ENCODE measurements around the gene RPS24.

The RPS24 gene

DNA sequence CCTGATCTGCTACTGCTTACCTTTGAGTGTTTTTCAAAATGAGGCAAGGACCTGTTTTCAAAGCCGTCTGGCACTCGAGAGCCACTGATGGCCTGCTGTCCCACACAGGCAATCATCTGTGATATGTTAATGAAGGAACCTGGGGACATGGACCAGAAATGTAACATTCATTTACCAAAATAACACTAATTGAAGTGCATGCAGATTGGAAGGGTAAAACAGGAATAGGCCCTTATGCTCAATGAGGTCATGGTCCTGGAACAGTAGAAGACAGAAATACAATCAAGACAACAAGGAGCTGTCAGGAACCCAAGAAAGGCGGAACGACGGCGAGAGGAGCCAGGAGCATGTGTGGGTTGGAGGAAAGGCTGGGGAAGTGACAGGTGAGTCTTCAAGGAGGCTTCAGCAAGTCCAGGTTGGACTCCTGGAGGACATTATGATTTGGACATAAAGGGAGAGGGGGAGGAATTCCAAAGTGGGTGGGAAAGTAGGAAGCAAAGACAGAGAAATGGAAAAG is 32.6 kb upstream of the RPS24 start:
- no peak for DNase-seq (ENCODE audit: low read depth)
- TF ChIP-seq, protein P1, sequence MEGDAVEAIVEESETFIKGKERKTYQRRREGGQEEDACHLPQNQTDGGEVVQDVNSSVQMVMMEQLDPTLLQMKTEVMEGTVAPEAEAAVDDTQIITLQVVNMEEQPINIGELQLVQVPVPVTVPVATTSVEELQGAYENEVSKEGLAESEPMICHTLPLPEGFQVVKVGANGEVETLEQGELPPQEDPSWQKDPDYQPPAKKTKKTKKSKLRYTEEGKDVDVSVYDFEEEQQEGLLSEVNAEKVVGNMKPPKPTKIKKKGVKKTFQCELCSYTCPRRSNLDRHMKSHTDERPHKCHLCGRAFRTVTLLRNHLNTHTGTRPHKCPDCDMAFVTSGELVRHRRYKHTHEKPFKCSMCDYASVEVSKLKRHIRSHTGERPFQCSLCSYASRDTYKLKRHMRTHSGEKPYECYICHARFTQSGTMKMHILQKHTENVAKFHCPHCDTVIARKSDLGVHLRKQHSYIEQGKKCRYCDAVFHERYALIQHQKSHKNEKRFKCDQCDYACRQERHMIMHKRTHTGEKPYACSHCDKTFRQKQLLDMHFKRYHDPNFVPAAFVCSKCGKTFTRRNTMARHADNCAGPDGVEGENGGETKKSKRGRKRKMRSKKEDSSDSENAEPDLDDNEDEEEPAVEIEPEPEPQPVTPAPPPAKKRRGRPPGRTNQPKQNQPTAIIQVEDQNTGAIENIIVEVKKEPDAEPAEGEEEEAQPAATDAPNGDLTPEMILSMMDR (conservative IDR thresholded peaks at IDR 0.05; ENCODE audit: low read depth, low read length), result no peak
- H3K4me3 ChIP-seq (ENCODE audit: low read length), result no peak overlapping the region

DNA sequence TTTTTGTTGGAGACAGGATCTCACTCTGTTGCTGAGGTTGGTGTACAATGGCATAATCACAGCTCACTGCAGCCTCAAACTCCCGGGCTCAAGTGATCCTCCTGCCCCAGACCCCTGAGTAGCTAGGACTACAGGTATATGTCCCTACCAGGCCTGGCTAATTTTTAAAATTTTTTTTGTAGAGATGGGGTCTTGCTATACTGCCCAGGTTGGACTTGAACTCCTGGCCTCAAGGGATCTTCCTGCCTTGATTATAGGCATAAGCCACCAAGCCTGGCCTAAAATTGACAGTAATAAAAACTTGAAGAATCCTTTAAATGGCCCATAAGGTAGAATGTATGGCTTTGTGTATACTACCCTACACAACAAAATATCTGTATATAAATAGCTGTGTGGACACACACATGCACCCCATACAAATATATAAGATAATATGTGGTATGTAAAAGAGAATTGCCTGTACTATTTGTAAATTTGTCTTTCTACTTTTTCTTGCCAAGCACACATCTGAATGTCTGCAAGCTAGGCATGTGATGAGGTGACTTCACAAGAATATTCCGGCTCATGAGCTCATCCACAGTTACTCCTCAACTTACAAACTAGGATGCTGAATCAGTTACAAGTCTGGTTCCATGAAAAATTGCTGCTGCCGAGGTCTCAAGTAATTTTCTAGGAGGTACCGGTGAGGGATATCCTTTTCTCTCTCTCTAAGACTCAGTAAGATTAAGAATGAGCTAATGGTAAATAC is 30.9 kb upstream of the RPS24 start:
- TF ChIP-seq, protein P1 (conservative IDR thresholded peaks at IDR 0.05; ENCODE audit: low read depth, low read length), result no peak
- DNase-seq (ENCODE audit: low read depth), result no peak
- no peak overlapping the region for H3K4me3 ChIP-seq (ENCODE audit: low read length)

DNA sequence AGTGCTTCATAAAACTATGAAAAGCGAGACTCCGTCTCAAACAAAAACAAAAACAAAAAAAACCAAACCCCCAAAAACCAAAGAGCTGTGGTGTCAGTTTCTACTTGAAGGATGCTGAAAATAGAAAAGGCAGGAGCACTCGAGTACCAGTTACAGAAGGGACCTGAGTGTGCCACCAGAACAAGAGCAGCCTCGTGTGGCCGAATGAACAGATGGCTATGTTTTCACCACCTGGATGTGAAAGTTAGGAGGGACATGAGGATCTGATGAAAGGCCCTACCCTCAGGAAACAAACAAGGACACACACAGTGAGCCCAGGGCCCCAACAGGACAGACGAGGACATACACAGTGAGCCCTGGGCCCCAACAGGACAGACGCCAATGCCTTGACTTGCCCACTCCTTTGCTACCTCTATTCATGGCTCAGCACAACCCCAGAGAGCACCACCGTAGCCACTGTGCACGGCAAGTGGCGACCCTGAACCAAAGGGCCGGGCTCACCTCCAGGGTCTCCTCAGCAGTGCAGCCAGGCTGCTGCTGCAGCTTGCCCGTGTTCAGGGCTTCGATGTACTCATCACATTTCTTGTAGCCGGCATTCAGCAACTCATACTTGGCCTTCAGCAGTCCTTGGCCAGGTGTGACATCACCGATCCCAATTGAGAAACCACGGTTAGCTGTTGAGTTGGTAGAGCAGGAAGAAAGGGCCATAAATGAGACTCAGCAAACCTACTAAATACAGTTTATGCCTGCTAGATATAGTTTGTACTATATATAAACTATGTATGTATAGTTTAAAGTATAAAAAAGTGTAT is 29.2 kb upstream of the RPS24 start:
- H3K4me3 ChIP-seq (ENCODE audit: low read length), result no peak overlapping the region
- DNase-seq (ENCODE audit: low read depth), result no peak
- TF ChIP-seq, protein P1 (conservative IDR thresholded peaks at IDR 0.05; ENCODE audit: low read depth, low read length), result no peak

DNA sequence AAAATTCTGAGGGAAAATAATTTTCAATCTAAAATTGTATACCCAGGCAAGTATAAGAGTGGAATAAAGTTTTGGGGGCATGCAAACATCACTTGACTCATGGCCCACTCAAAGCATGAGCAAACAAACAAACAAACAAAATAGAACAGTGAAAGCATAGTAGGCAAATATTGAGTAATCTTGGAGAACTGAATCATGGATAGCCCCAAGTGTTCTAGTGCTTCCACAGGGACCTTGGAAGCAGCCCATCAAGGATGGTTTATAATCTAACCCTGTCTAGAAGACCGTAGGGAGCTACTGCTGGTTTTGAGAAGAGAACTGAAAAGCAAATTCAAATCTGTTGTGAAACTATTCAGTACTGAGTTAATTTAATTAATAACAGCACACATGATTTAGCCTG is 26.5 kb upstream of the RPS24 start:
- TF ChIP-seq, protein P1 (conservative IDR thresholded peaks at IDR 0.05; ENCODE audit: low read depth, low read length), result no peak
- no peak overlapping the region for H3K4me3 ChIP-seq (ENCODE audit: low read length)
- no peak for DNase-seq (ENCODE audit: low read depth)

DNA sequence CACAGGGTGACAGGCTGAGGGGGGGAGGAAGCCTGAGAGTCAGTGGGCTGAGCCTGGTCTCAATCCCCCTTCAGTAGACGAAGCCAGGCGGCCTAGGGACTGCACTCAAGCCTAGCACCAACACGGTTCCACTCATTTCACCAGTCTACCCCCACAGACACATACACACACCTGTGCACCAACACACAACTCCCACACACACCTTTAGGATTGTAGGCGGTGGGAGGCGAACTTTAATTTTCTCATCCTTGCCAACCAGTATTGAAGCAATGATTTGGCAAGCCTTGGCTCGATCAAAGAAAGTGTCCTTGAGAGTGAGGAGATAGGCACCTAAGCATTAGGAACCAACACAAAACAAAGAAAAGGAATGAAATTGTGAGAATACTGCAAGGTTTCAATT is 24.0 kb upstream of the RPS24 start:
- no peak for DNase-seq (ENCODE audit: low read depth)
- no peak overlapping the region for H3K4me3 ChIP-seq (ENCODE audit: low read length)
- TF ChIP-seq, protein P1 (conservative IDR thresholded peaks at IDR 0.05; ENCODE audit: low read depth, low read length), result no peak

DNA sequence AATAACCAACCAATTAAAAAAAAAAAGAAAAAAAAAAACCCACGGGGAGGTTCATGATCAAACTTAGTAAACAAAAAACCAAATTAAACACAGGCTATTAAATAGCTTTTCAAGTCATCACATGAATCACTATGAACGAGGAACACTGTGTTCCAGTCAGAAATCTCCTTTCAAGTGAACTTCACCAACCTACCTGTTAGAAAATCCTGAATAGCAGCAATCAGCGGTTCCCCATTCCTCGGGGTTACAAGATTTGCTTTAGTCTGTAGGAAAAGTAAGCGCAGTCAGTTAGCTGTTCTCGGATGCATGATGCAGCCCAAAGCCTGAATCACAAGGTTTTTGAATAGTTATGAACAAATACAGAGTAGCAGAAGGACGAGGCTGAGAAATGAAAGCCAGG is 23.4 kb upstream of the RPS24 start:
- TF ChIP-seq, protein P1 (conservative IDR thresholded peaks at IDR 0.05; ENCODE audit: low read depth, low read length), result no peak
- no peak for DNase-seq (ENCODE audit: low read depth)
- no peak overlapping the region for H3K4me3 ChIP-seq (ENCODE audit: low read length)
